HG02943 (cell line): ENCODE data around the gene NRXN3.

Experiments used
- ATAC-seq: cut with Tn5 transposase; IDR thresholded peaks from one replicate; pipeline ENCODE4 v1.9.1; 2021; ENCODE audit warnings: mild to moderate bottlenecking, low read depth, moderate library complexity; ENCODE audit not compliant: unreplicated experiment

NRXN3 gene

DNA sequence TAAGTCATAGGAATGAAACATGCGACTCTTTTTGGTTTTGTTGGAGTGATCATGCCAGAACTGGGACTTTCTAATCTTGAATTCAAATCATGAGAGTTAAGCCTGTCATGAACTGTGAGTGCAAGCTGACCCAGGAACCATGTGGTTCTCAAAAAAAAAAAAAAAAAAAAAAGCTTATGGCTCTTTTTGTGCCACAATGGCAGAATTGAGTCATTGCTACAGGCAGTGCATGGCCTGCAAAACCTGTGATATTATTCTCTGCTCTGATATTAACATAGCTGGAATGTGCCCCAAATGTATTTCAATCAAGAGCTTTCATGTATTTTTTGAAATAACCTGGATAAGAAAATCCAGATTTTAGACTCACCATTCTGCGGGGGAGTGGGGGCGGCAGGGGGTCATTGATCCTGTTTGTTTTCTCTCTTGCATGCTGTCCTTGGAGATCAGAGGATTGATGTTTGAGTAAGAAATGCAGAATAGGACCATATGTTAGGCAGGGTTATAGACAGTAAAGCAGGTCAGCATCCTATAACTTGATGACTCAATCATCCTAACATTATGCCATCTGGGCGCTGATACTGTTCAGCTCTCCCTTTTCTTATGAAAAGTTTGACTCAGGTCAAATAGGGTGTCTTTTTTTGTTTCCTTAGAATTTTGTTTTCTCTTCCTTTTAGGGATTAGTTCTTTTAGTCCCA lies 1243.7 kb downstream of the NRXN3 start:
- no peak for ATAC-seq

DNA sequence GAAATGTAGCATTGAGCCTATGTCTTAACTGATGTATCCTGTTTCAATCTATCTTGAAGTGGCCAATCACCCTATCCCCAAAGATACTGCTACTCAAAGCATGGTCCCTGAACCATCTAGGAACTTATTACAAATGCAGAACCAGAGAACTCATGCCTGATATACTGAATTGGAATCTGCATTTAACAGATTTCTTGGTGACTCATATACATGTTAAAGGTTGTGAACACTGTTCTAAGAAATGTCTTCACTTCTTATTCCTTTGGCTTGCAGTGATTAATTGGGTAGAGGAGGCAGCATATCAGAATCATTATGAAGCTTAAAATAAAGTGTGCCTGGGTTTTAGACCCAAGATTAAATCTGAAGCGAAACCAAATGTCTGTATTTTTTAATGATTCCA lies 1245.6 kb downstream of the NRXN3 start:
- ATAC-seq: no peak

- ATAC-seq: no peak
Measured at GRCh38 chr14:79417961-79418360, 1247.8 kb downstream of the NRXN3 start.

- no peak for ATAC-seq
Measured at GRCh38 chr14:79418649-79419415, 1248.7 kb downstream of the NRXN3 start.

DNA sequence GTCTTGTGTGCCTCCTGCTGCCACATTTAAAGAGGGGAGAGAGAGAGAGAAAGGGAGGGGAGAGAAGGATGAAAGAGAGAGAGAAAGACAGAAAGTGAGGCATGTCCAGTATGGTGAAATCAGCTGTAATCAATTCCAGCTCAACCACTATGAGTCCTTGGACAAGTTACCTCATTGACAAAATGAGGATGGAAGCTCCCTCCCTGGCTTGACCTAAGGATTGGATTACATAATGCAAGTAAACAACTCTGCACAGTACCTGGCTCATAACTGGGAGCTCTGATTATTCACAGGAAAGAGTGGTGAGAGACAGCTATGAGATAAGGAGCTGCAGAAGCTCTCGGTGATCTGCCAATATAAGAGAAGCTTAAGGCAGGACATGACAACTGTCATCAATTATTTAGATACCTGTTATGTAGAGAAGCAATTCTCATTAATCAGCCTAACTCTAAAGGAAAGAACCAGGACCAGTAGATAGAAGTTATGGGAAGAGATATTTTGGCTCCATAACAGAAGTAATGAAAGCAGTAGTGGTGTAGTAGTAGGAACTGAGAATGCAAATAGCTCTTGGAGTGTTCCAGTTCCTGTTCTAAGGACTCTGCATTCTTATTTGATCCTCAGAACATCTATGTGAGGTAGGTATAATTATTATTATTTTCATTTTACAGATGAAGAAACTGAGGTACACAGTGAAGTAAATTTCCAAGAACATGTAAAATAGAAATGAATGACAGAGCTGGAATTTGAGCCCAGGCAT lies 1249.6 kb downstream of the NRXN3 start:
- ATAC-seq: no peak

DNA sequence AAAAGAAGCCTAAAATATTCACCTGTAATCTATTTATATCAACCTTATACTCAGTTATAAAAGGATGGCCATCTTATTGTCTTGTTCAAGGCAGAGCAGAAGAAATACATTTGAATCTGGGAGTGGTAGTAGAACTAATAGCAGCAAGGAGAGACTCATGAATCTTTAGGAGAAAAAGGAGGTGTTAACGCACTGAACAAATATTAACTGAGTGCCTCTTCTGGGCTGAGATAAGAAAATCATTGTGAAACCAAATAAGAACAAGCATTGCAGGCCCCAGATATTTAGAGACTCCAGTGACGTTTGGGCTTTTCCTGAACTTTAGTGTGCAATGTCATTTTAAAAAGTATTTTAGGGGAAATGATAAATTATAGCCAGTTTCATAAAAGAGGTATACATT lies 1250.6 kb downstream of the NRXN3 start:
- ATAC-seq: no peak

DNA sequence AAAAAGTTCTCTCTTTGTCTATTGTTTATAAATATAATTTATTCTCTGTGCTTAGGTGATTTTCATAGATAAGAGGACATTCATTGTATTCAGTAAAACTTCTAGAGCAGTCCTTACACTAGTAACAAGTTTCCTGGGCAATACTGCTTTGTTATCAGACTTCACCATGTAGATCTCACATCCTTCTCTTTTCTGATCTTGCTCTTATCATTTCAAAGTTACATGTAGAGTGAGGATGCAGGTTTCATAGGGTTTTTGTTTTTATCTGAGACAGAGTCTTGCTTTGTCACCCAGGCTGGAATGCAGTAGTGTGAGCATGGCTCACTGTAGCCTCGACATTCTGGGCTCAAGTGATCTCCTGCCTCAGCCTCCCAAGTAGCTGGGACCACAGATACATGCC lies 1251.6 kb downstream of the NRXN3 start:
- ATAC-seq: no peak

GRCh38 chr14:79424462-79424861 lies 1254.3 kb downstream of the NRXN3 start:
- ATAC-seq: no peak

- no peak for ATAC-seq
Measured at GRCh38 chr14:79426103-79426755, 1256.1 kb downstream of the NRXN3 start.

- no peak for ATAC-seq
Measured at GRCh38 chr14:79432640-79433039, 1262.5 kb downstream of the NRXN3 start.

DNA sequence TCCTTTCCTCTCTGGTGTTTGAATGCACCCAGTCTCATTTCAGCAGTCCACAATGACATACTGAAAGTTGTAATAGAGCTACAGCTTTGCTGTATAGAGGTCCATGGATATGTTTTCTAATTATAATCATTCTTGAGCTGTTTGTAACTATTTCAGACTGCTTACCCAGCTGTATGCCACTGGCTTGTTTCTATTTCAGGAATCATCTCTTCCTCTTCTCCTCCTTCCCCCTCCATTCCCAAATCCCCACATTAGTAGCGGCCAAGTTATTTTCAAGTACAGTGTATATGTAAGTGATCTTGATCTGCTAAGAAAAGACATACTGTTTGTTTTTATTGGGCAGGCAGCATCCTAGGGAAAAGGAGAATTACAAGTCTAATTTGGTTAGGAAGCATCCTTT lies 1266.2 kb downstream of the NRXN3 start:
- ATAC-seq: no peak

GRCh38 chr14:79437951-79438350 lies 1267.8 kb downstream of the NRXN3 start:
- no peak for ATAC-seq

- ATAC-seq: no peak
Measured at GRCh38 chr14:79438696-79439342, 1268.6 kb downstream of the NRXN3 start.

DNA sequence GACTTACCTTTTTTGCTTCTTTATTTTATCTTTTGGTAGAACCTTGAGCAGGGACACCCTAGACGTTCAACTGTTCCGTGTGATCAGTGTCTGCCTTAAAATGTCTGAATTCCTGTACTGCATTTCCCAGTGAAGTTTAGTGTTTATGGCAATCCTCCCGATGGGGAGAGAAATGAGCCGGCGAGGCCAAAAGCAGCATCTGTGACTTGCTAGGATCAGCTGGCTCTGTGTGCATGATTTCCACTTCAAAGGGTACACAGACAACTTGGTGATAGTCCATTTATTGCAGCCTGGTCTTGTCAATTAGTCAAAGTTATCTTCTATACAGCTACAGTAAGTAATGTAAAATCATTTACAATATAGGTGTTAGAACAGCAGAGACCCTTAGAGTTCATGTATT lies 1272.6 kb downstream of the NRXN3 start:
- ATAC-seq: no peak

DNA sequence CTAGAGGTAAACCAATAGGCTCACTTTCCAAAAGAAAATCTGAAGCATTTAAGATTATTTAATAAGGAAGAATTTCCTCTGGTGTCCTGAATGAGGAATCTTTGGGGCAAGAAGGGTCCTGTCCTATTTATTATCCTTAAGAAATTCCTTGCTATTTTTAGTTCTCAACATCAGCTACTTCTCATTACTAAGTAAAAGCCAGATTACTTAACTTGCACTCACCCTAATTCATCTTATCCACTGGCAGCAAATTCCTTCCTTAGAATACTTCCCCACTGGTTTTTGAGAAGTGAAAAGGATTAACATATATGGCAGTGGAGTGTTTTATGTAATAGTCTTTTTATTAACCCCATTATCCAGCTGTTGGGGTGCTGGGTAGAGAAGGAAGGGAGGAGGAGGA lies 1273.4 kb downstream of the NRXN3 start:
- no peak for ATAC-seq

- no peak for ATAC-seq
Measured at GRCh38 chr14:79448960-79449359, 1278.8 kb downstream of the NRXN3 start.

- no peak for ATAC-seq
Measured at GRCh38 chr14:79451601-79452000, 1281.4 kb downstream of the NRXN3 start.

- ATAC-seq: no peak
Measured at GRCh38 chr14:79453276-79453675, 1283.1 kb downstream of the NRXN3 start.

DNA sequence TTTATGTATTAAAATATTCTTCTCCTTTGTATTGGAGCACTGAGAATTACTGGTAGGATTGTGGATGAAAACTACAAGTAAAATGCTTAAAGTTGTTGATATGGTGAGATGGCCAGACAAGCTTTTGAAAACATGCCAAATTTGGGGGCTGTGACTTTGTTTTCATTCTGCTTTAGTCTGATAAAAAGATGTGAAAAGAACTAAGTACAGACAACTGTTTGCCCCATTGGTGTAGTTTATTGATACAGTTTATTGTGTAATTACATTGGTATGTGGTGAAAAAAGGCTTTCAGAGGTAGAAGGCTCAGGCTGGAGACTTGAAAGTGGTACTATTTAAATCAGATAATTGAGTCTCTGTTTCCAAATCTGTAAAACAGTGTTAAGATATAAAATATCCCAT lies 1294.3 kb downstream of the NRXN3 start:
- ATAC-seq: no peak

DNA sequence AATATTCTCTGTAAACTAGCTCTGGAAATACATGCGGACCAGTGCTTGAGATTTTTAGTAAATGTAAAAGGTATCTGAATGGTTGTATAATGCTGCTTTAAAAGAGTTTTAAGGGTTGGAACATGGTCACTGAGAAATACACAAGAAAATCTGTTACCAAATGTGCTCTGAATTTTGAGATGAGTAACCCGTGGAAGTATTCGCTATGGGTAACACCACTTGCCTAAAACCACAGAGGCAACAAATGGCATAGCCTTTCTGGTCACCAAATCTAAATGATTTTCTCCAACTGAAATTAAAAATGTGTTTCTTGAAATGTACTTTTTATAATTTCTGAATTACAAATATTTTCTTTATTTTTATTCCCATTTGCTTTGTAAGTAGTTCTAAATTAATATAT lies 1295.5 kb downstream of the NRXN3 start:
- no peak for ATAC-seq
